Caki2 (cell line): ENCODE data around the gene MAB21L4. TPM values are rescaled to one million over a fixed set of nuclear protein-coding genes. Genes with fewer than 3 reads are reported as not detected.

Experiments used
- total RNA-seq: library from RNA; depleted of rRNA; stranded (reverse); fragments of >200 nt; shearing (Covaris generic); gene quantifications from 2 replicates; pipeline ENCODE4 v1.2.3, GENCODE V29; 2014; ENCODE audit warnings: low replicate concordance; rRNA removed

Gene MAB21L4
- total RNA-seq, 1 experiment from 2014 or later, result not detected

Other genes starting within 250 kb of the MAB21L4 start
- not detected in 2 replicates for gene AQP12B, start 213.3 kb downstream of the MAB21L4 start, total RNA-seq
- gene AQP12A, start 204.3 kb downstream of the MAB21L4 start, total RNA-seq, result not detected in 2 replicates
- 1.2 TPM in 1 of 2 replicates, not detected in the other for gene KIF1A, start 75.9 kb downstream of the MAB21L4 start, total RNA-seq
- not detected in 2 replicates for gene AGXT, start 27.3 kb downstream of the MAB21L4 start, total RNA-seq
- not detected in 2 replicates for gene CROCC2, start 10.2 kb upstream of the MAB21L4 start, total RNA-seq
- not detected in 2 replicates for gene SNED1, start 102.5 kb upstream of the MAB21L4 start, total RNA-seq
- 2.4 and 10.7 TPM in 2 replicates for gene MTERF4, start 206.1 kb upstream of the MAB21L4 start, total RNA-seq